HepG2 (cell line): Measurements from ENCODE around the gene CIT. TPM values are rescaled to one million over a fixed set of nuclear protein-coding genes. Genes with fewer than 3 reads are reported as not detected.

Experiments
- ARID3A ChIP-seq: IDR thresholded peaks from 2 replicates; pipeline ENCODE4 v1.6.1; 2012; ENCODE audit warnings: low read depth, low read length, improper control_type of control experiment
- CREB1 ChIP-seq, 2 experiments: fragments of 450-650 bp in 1 of 2; IDR thresholded peaks; 2 replicates each; pipeline ENCODE4 v1.6.1; 2016 to 2017; ENCODE audit warnings: control low read depth in 1 of 2, mild to moderate bottlenecking in 1 of 2, missing compliant biosample characterization in 1 of 2, missing genetic modification characterization in 1 of 2
- RBFOX2 ChIP-seq: fragments of 200-400 bp; formaldehyde crosslinking; IDR thresholded peaks from 2 replicates; pipeline ENCODE4 v1.6.1; 2017; ENCODE audit warnings: low read depth, mild to moderate bottlenecking, low read length
- RXRA ChIP-seq: sonication (generic); formaldehyde crosslinking; IDR thresholded peaks from 2 replicates; pipeline ENCODE4 v1.5.1; 2020; ENCODE audit warnings: missing genetic modification reagents
- SOX13 ChIP-seq, 3 experiments: fragments of 450-650 bp in 1 of 3; sonication (generic) in 1 of 3; formaldehyde crosslinking in 1 of 3; IDR thresholded peaks in 2 of 3; conservative IDR thresholded peaks in 1 of 3; 2 replicates each; pipeline versions ENCODE4 v1.5.0 to v1.6.1; 2016 to 2020; ENCODE audit warnings: antibody characterized with exemption in 1 of 3, mild to moderate bottlenecking in 1 of 3, missing compliant biosample characterization in 1 of 3, missing genetic modification reagents in 1 of 3, moderate library complexity in 1 of 3
- SOX5 ChIP-seq: IDR thresholded peaks from 2 replicates; pipeline ENCODE4 v1.6.1; 2016; ENCODE audit warnings: borderline replicate concordance
- TCF7 ChIP-seq: sonication (generic); IDR thresholded peaks from 2 replicates; pipeline ENCODE4 v1.6.1; 2016; ENCODE audit warnings: antibody characterized with exemption, low read depth
- ZNF432 ChIP-seq: sonication (generic); formaldehyde crosslinking; IDR thresholded peaks from 2 replicates; pipeline ENCODE4 v1.5.0; 2020; ENCODE audit warnings: missing genetic modification reagents, mild to moderate bottlenecking, borderline replicate concordance
- ZNF609 ChIP-seq: sonication (generic); formaldehyde crosslinking; IDR thresholded peaks from 2 replicates; pipeline ENCODE4 v1.4.0; 2020; ENCODE audit warnings: mild to moderate bottlenecking, missing genetic modification reagents, borderline replicate concordance
- polyA plus RNA-seq, 8 experiments: library from polyadenylated mRNA; depleted of rRNA in 3 of 8; stranded (reverse) in 7 of 8; unstranded in 1 of 8; fragments of >200 nt; fragmentation: Illumina TruSeq in 4 of 8; extraction: Trizol in 4 of 8; gene quantifications; 2 replicates each; pipeline versions ENCODE4 v1.2.1 to v1.2.3, GENCODE V29; 2011 to 2016; ENCODE audit warnings: low read depth in 4 of 8, missing spikeins in 1 of 8, mixed read lengths in 1 of 8; ENCODE audit not compliant: insufficient read depth in 1 of 8
- total RNA-seq, 5 experiments: library from RNA; depleted of rRNA; stranded (reverse); fragments of >200 nt; fragmentation: Illumina TruSeq; extraction: Trizol; gene quantifications; 2 replicates each; pipeline ENCODE4 v1.2.3, GENCODE V29; 2016; ENCODE audit warnings: low read depth in 1 of 5

Gene CIT
- total and polyA plus RNA-seq, 2 of the 13 experiments (the other 11 are each of a cell fraction or from before 2014, with no cell fraction given): 7.7 to 11.7 TPM

DNA sequence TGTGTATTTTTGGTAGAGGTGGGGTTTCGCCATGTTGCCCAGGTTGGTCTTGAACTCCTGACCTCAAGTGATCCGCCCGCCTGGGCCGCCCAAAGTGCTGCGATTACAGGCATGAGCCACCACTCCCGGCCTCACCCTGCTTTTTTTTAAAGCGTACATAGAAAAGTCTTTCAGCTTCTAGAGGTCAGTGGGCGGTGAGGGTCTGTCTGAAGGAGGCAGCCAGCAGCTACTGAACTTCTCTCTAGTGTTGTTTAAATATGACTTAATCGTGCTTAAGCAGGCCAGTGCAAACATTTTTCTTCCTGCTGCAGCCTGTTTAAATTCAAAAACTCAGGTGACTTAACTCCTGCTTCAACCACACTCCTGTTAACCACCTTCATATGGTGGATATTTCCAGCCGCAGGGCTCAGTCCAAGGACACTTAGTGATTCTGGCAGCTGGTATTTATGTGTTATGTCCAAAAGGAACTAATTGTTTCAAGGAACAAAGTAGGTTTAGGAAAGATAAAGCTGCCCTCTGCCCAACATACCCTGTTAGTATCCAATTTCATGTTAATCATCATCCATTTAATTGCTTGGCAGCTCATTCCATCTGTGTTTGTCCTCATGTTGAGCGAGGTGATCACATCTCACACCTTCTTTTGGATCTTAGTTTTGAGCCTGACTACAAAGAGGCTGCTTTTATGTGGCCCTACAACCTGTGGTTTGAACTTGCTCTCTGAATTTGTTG, 207.2 kb downstream of the CIT start (continued):
- TF ChIP-seq CREB1 (IDR thresholded peaks at IDR 0.05): no peak
- TF ChIP-seq CREB1 (CRISPR knock-in tag; IDR thresholded peaks at IDR 0.05): peak; percentile 62
- 0 out of 2 replicates have a peak, but pooled peaks have one; percentile 27 for TF ChIP-seq TCF7
- peak; percentile 79 for TF ChIP-seq SOX5 (CRISPR knock-in tag)
- TF ChIP-seq SOX13 (IDR thresholded peaks at IDR 0.05): no peak; the same call in 1 of the 2 replicates
- TF ChIP-seq SOX13 (CRISPR knock-in tag; conservative IDR thresholded peaks at IDR 0.05 in 1 of 2, IDR thresholded peaks at IDR 0.05 in 1 of 2): peak in 1 of 2 experiments; percentile 89; a peak in 2 of 4 replicates
- TF ChIP-seq ZNF432 (CRISPR knock-in tag): no peak
- peak; percentile 12; the same call in 1 of the 2 replicates for TF ChIP-seq ARID3A
- TF ChIP-seq ZNF609 (CRISPR knock-in tag): peak; percentile 53; the same call in 1 of the 2 replicates
- TF ChIP-seq RBFOX2: peak; percentile 36; the same call in 1 of the 2 replicates
- peak; percentile 89 for TF ChIP-seq RXRA (CRISPR knock-in tag)
